Cardiac fibroblast (primary cell): ENCODE results near the gene RPL37A.
A peak's percentile ranks its signal among the peaks of the same experiment; 100 is the strongest.

Experiments used
- DNase-seq, 2 donors: peaks; one replicate each; pipeline versions ENCODE4 v3.0.0 to v3.0.0-alpha.2; 2010; ENCODE audit warnings: low read depth in 2 of 2
- H3K4me3 ChIP-seq, 2 donors: replicated peaks in 1 of 2; 1 replicate in 1 of 2; 2 replicates in 1 of 2; pipeline ENCODE4 v1.5.1; 2011; ENCODE audit warnings: low read depth in 2 of 2, low read length in 2 of 2, mild to moderate bottlenecking in 2 of 2, moderate library complexity in 1 of 2
- TF ChIP-seq, protein P1 (sequence below): IDR thresholded peaks from one replicate; pipeline ENCODE4 v1.5.1; 2011; ENCODE audit warnings: low read depth, mild to moderate bottlenecking, low read length, inconsistent platforms

Gene RPL37A

DNA sequence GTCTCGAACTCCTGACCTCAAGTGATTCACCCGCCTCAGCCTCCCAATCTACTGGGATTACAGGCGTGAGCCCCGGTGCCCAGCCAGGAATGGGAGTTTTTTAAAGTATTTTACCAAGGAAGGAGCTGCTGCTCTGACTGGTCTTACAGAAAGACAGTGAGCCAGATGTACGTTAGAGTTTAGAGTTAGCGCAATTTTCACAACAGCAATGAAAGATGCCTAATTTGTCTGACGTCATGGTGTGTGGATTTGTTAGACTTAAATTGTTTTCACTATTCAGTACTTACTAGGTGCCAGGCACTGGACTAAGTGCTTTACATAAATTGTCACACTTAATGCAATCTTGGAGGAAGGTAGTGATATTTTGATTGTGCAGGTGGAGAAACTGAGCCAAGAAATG is 12.4 kb upstream of the RPL37A start:
- no peak overlapping the region for H3K4me3 ChIP-seq
- no peak for DNase-seq
- TF ChIP-seq, protein P1, sequence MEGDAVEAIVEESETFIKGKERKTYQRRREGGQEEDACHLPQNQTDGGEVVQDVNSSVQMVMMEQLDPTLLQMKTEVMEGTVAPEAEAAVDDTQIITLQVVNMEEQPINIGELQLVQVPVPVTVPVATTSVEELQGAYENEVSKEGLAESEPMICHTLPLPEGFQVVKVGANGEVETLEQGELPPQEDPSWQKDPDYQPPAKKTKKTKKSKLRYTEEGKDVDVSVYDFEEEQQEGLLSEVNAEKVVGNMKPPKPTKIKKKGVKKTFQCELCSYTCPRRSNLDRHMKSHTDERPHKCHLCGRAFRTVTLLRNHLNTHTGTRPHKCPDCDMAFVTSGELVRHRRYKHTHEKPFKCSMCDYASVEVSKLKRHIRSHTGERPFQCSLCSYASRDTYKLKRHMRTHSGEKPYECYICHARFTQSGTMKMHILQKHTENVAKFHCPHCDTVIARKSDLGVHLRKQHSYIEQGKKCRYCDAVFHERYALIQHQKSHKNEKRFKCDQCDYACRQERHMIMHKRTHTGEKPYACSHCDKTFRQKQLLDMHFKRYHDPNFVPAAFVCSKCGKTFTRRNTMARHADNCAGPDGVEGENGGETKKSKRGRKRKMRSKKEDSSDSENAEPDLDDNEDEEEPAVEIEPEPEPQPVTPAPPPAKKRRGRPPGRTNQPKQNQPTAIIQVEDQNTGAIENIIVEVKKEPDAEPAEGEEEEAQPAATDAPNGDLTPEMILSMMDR, result no peak

GRCh38 chr2:216486708-216487107 is 11.9 kb upstream of the RPL37A start:
- peak; percentile 58 to 63 for DNase-seq
- TF ChIP-seq, protein P1, result no peak
- H3K4me3 ChIP-seq, result no peak overlapping the region

DNA sequence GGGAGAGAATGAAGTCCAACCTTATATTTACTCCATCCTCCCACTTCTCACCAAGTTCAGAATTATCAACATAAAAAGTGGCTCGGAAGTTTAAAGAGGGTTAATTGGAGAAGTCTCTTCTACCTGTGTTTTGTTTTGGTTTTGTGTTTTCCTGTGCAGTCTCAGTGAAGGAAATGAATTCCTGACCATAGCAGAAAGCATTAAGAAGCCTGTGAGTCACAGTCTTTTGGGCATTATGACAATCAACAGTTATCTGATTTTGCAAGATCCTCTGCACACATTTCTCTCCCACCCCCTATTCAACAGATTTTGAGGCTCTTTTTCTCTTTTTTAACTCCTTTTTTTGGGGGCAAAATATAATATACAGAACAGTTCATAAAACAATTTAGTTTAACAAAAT is 8.6 kb upstream of the RPL37A start:
- TF ChIP-seq, protein P1, result no peak
- H3K4me3 ChIP-seq, result no peak overlapping the region
- peak; percentile 58 to 81 for DNase-seq

DNA sequence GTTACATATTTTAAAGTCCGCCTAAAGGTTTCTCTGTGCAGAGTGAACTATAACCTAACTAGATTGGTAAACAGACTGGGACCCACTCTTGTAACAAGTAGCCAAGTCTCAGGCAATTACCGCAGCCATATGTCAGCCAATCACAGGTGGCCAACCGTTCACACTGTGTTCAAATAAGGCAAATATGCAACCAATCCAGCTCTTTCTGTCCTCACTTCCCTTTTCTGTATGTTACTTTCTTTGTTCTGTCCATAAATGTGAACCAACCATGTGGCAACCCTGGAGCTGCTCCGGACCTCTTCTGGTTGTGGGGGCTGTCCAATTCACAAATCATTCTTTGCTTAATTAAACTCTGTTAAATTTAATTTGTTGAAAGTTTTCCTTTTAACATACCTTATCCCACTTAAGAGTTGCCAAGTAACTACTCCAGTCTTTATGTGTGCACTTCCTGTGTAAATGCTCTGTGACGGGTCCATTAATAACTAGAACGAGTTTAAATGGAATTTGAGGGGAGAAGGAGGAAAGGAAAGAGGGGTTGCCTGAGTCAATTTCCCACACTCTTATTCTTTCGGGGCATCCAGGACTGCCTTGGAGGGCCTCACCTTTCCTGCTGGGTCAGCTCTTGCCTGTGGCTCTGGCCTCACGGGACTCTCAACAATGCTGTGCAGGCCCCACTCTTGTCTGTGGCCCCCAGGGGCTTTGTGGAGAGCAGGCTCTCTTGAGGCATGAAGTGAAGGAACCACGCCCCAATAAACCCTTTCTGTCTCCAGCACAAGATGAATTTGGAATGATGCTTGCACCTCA is 6.6 kb upstream of the RPL37A start:
- TF ChIP-seq, protein P1, result no peak
- H3K4me3 ChIP-seq, result no peak overlapping the region
- no peak for DNase-seq

DNA sequence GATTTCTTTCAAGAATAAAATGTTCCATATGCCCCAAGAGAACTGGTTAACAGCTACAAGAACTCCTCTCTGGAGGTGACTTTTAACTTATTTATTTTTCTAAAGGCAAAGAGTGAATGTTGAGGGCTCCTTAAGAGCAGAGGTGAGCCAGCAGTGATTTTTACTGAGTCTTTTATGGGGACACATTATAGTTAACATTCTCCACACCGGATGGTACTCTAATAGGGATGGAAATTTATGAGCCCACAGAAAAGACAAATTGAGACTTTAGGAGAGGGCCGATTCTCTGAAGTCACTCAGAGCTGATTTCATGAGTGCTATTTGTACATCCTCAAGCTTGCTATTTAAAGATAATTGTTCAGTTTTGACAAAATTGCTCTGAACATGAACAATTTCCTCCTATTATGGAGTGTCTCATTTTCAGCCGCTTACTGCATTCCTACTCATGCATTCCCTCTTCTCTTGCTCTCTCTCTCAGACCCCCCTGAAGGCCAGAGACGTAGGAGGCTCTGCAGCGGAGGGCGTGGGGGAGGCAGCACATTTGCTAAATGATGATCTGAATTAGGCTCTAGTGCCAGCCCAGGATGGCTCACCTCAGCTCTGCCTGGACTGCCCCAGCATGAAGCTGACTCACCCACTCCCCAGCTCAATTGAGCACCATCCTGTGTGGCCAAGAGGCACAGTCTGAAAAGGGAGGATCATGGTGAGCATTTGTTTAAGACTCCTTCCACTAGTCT is 5.9 kb upstream of the RPL37A start:
- no peak overlapping the region for H3K4me3 ChIP-seq
- TF ChIP-seq, protein P1, result no peak
- DNase-seq, result peak; percentile 79 to 92

DNA sequence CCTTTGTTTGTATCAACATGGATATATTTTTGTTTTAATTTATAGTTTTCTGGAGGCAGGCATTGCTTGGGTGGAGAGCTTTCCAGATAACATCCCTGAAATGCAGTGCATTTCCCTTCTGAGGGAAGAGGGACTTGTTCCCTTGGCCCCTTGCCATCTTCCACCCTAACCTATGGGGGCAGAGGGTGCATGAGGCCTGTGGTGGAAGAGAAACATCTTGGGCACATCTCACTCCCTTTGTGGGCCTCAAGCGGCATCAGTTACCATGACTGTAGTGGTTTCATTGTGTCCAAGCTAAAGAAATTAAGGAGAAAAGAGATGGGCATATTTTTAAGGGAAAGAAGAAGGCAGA is 5.3 kb upstream of the RPL37A start:
- DNase-seq, result peak in 1 of 2 donors; percentile 39
- TF ChIP-seq, protein P1, result no peak
- H3K4me3 ChIP-seq, result no peak overlapping the region
